Kidney epithelial cell (primary cell): ENCODE measurements around the gene TJP2. TPM values are rescaled to one million over a fixed set of nuclear protein-coding genes. Genes with fewer than 3 reads are reported as not detected.
A peak's percentile ranks its signal among the peaks of the same experiment; 100 is the strongest.
"Not testable (repeated sequence)": the region's sequence is repeated elsewhere in the genome, so short reads cannot be mapped to it uniquely, and the experiment has no call there.

Experiments
- DNase-seq: peaks from one replicate; pipeline ENCODE4 v3.0.0-alpha.2; 2010; ENCODE audit warnings: low read depth
- H3K27me3 ChIP-seq: 2 replicates; pipeline ENCODE4 v1.6.0; 2011; ENCODE audit warnings: low read length; ENCODE audit not compliant: control insufficient read depth, insufficient read depth
- H3K36me3 ChIP-seq: 2 replicates; pipeline ENCODE4 v1.5.1; 2011; ENCODE audit warnings: low read length; ENCODE audit not compliant: control insufficient read depth, insufficient read depth
- H3K4me3 ChIP-seq: 2 replicates; pipeline ENCODE4 v1.5.1; 2011; ENCODE audit warnings: low read depth, mild to moderate bottlenecking, control low read depth, low read length
- total RNA-seq: library from RNA; depleted of rRNA; stranded (reverse); fragments of >200 nt; gene quantifications from 2 replicates; pipeline ENCODE4 v1.2.3, GENCODE V29; 2015
- TF ChIP-seq, protein P1 (sequence below): IDR thresholded peaks from 2 replicates; pipeline ENCODE4 v1.5.1; 2011; ENCODE audit warnings: mild to moderate bottlenecking, moderate library complexity, low read length, control low read depth, inconsistent platforms; ENCODE audit not compliant: insufficient read depth, poor library complexity, severe bottlenecking

Gene TJP2
- total RNA-seq, 1 donor from 2014 or later: 341 TPM

DNA sequence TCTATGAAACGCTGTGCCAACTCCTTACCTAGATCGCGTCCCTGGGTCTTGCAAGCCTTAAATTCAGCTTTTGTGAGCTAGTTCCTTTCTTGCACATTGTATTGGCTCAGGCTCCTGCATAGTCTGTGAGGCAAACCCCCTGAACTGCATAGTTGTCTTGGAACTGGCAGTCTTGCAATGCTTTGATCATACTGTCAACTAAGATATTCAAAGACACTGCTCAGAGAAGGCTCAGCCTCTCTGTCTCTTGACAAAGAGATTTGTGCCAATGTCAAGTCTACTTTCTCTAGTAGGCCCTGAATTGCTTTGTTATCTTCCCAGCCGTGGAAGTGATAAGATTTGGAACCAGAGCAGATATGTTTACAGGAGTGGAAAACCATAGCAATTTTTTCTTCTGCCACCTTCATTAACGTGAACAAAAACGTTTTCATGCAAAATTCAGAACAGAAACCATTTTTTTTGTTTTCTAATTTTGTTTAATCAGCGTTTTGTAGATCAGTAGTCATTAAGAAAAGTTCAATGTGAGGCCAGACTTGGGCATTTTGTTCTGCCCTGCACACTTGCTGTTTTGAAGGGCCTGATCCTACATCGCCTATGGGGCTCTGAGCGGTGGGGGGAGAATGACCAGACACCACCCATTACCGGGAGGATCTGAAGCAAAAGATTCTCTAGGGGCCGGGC, 123.4 kb downstream of the TJP2 start:
- H3K4me3 ChIP-seq: no peak overlapping the region
- no peaks in the 10 kb centered on the region for H3K27me3 ChIP-seq
- TF ChIP-seq, protein P1, sequence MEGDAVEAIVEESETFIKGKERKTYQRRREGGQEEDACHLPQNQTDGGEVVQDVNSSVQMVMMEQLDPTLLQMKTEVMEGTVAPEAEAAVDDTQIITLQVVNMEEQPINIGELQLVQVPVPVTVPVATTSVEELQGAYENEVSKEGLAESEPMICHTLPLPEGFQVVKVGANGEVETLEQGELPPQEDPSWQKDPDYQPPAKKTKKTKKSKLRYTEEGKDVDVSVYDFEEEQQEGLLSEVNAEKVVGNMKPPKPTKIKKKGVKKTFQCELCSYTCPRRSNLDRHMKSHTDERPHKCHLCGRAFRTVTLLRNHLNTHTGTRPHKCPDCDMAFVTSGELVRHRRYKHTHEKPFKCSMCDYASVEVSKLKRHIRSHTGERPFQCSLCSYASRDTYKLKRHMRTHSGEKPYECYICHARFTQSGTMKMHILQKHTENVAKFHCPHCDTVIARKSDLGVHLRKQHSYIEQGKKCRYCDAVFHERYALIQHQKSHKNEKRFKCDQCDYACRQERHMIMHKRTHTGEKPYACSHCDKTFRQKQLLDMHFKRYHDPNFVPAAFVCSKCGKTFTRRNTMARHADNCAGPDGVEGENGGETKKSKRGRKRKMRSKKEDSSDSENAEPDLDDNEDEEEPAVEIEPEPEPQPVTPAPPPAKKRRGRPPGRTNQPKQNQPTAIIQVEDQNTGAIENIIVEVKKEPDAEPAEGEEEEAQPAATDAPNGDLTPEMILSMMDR: no peak
- no peaks in the 10 kb centered on the region for H3K36me3 ChIP-seq
- DNase-seq: no peak

DNA sequence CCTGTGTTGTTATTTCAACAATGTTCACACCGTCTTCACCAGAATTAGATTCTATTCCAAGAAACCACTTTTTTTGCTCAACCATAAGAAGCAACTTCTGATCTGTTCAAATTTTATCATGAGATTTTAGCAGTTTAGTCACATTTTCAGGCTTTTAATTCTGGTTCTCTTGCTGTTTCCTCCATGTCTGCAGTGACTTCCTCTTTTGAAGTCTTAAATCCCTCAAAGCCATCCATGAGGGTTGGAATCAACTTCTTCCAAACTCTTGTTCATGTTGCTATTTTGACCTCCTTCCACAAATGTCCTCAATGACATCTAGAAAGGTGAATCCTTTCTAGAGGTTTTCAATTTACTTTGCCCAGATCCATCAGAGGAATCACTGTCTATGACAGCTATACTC, 125.2 kb downstream of the TJP2 start:
- no peak overlapping the region for H3K4me3 ChIP-seq
- no peaks in the 10 kb centered on the region for H3K36me3 ChIP-seq
- H3K27me3 ChIP-seq: no peaks in the 10 kb centered on the region
- DNase-seq: no peak
- TF ChIP-seq, protein P1: no peak

DNA sequence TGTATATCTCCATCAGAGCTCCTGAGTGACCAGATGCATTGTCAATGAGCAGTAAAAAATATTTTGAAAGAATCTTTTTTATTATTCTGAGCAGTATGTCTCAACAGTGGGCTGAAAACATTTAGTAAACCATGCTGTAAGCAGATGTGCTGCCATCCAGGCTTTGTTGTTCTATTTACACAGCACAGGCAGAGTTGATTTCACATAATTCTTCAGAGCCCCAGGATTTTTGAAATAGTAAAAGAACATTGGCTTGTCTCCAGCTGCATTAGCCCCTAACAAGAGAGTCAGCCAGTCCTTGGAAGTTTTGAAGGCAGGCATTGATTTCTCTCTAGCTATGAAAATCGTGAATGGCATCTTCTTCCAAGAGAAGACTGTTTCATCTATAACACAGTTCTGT, 125.7 kb downstream of the TJP2 start:
- no peaks in the 10 kb centered on the region for H3K36me3 ChIP-seq
- no peak for DNase-seq
- H3K4me3 ChIP-seq: no peak overlapping the region
- H3K27me3 ChIP-seq: no peaks in the 10 kb centered on the region
- TF ChIP-seq, protein P1: no peak

DNA sequence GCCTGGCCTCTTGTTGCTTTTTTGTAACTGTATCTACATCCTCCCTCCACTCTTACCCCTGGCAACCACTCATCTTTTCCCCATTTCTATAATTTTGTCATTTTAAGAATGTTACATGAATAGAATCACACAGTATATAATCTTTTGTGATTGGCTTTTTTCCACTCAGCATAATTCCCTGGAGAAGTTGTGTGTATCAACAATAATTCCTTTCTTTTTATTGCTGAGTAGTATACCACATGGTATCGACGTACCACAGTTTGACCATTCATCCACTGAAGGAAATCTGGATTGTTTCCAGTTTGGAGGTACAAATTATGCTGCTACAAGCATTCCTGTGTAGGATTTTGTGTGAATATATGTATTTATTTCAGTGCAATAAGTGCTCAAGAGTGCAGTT, 129.3 kb downstream of the TJP2 start:
- DNase-seq: no peak
- Histone ChIP-seq H3K27me3 (no peaks in the 10 kb centered on the region), H3K4me3 (no peak overlapping the region), H3K36me3 (no peaks in the 10 kb centered on the region)
- TF ChIP-seq, protein P1: no peak

DNA sequence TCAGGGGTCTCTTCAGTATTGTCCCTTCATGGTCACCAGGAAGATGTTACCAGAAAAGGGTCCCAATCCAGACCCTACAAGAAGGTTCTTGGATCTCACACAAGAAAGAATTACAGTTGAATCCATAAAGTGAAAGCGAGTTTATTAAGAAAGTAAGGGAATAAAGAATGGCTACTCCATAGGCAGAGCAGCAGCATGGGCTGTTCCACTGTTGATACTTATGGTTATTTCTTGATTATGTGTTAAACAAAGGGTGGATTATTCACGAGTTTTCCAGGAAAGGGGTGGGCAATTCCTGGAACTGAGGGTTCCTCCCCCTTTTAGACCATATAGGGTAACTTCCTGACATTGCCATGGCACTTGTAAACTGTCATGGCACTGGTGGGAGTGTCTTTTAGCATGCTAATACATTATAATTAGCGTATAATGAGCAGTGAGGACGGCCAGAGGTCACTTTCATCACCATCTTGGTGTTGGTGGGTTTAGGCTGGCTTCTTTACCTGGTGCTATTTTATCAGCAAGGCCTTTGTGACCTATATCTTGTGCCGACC, 132.9 kb downstream of the TJP2 start:
- not testable (repeated sequence) for H3K4me3 ChIP-seq, DNase-seq, H3K27me3 ChIP-seq, H3K36me3 ChIP-seq

DNA sequence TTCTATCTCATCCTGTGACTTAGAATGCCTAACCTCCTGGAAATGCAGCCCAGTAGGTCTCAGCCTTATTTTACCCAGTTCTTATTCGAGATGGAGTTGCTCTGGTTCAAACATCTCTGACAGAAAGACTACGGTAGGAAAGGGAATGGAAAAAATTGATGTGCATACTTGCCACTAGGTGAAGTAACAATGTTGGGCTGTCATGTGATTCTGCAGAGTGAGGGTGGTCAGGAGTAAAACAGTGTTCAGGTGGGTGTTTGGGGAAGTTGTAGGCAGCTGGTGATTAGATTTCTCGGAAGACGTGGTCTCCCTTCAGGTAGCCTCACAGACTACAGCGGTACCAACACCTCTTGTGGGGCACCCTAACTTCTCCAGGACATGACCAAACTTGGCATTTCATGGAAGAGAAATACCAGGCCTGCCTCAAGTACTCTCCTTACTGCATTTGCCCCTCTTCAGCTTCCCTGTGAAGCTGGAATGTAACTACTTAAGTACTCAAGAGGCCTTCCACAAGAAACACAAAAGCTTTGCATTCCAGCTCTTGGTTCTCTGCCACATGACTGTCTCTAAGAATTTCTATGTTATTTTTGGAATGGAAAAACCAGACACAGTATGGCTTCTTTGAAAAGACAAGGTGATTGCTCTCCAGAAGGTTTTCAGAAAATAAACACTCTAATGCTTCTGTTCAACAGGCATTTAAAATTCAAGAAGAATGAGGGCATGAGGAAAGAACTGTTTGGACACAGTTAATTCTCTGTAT, 133.5 kb downstream of the TJP2 start:
- peak; percentile 4 for DNase-seq
- Histone ChIP-seq H3K4me3 (no peak overlapping the region), H3K36me3 (no peaks in the 10 kb centered on the region), H3K27me3 (no peaks in the 10 kb centered on the region)
- TF ChIP-seq, protein P1: no peak
